ENCODE results near the gene PRDM9.
"Not testable (repeated sequence)": the region's sequence is repeated elsewhere in the genome, so short reads cannot be mapped to it uniquely, and the experiment has no call there.

PRDM9 gene

DNA sequence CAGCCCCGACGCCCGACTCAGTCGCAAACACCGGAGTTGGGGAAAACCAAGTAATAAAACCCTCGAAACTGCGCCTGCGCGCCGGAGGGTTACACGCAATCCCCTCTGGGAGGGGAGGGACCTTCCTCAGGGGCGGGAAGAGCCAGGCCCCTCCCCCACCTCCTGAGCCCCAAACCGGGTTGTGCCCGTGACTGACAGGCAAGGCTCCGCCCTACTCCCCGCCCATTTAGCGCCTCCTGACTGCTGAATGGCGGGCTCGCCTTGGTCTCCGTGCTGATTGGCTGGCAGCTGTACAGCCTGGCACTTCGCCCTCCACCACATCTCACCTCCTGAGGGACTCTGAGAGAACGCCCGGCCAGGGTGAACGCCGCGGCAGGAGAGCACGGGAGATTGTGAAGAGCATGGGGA lies at the start of gene PRDM9:
Gene PRDM9, plus strand, starts transcription at position 332 of the 408 bp plus-strand sequence. CDS start 1,425 bp downstream, outside the sequence.
- peak; percentile 16 for DNase-seq

DNA sequence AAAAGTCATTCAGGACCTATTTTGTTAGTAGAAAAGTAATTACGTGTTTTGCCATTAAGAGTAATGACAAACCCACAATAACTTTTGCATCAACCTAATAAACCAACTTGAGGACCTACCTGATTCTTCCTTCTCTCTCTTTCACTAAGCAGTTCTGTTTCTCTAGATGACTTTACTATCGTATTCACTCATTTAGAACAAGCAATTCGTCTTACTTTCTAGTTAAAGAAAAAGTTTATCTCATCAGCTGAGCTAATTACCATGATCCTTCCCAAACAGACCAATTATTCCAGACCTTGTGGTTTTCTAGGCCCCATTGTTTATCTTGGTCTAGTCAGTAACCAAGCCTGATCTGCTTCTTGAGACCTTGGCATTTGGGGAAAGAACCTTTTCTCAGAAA lies 49.6 kb upstream of the PRDM9 start:
- DNase-seq = no peak

DNA sequence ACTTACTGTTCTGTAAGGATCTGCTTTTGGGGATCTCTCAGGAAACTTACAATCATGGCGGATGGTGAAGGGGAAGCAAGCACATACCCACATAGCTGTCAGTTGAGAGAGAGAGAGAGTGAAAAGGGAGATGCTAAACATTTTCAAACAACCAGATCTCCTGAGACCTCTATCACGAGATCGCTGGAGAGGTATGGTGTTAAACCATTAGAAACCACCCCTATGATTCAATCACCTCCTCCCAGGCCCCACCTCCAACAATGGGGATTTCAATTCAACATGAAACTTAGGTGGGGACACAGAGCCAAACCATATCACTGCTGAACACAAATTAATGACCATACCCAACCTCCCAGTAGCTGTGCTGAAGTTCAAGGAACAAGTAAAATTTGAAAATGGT lies 48.2 kb upstream of the PRDM9 start:
- no peak for DNase-seq

DNA sequence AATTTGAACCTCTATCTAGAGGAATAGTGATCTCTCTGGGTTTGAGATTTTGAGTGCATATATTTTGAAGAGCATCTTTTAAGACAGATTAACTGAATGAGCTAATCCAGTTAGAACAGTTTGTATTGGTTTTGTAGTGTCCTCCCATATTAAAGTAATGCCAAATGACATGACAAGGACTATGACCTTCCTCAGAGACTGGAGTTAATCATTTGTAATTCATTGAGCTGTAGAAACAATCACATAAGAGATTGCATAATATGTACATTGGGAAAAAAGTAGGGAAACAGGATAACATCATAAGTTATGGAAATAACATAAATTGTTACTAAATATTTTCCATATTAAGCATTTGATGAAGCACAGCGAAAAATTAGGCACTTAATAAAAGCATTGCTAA lies 45.8 kb upstream of the PRDM9 start:
- peak; percentile 20 for DNase-seq

DNA sequence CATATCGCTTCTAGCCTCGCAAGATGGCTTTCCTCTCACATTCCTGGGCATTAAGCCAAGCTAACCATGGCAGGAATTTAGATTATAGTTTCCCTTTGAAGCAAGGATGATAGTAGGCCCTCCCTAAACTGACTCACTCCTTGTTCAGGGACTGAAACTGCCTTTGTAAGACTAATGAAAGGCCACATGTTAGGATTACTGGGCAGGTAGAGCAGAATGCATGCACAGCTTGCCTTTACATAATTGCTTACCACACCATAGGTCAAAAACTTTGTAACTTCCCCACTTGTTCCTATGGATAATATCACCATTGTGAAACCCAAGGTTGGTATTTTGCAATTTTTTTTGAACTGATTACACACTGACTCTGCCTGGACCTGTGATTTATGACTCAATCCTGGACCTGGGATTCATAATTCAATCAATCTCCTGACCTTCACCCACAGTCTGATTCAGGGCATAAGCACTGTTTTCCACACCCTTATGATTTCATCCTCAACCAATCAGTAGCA lies 41.0 kb upstream of the PRDM9 start:
- DNase-seq = no peak

DNA sequence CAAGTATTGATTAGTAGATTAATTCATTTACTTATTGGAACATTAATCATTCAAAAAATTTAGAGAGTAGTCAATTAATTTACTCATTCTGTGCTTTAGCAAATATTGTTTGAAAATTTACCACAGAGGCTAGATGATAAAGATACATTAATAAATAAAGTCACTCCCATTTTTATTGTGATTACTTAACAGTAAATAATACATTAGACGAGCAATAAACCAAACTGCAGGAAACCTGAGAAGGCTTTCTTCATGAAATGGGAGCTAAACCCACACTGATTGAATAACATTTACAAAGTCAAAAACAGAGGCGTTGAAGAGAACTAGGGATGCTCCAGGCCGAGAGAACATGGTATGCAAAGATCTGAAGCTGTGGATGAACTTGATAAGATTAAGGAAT lies 38.8 kb upstream of the PRDM9 start:
- no peak for DNase-seq

DNA sequence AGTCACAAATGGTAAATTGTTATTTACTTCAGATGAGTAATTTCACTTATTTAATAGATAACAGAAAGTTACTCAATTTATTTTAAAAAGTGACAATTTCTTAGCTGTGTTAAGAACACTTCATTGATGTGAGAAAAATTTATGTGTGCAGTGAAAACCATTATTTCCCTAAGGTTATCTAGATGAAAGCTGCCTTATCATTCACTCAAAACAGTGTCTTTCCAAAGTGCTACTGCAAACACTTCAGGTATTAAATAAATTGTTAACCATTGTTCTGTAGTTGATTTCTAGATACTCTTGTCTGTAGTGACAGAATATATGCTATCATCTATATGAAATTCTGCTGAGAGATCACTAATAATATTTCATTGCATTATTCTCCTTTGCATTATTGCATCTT lies 33.5 kb upstream of the PRDM9 start:
- no peak for DNase-seq

DNA sequence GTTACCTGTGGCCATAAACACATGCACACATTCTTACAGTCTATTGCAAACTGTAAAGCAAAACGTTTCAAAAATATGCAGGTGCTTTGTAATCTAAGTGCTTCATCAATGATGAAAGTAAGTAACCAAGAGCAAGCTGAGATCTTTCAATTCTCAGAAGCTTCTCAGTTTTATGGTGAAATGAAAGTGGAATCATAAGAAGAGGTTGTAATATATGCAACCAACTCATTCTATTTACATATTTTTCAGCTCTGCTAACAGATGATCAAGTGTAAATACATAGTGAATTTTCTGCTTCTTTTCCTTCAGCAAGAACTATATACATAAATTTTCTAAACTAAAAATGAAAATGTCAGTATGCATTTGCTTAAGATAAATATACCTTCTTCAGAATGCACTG lies 33.1 kb upstream of the PRDM9 start:
- DNase-seq = no peak

DNA sequence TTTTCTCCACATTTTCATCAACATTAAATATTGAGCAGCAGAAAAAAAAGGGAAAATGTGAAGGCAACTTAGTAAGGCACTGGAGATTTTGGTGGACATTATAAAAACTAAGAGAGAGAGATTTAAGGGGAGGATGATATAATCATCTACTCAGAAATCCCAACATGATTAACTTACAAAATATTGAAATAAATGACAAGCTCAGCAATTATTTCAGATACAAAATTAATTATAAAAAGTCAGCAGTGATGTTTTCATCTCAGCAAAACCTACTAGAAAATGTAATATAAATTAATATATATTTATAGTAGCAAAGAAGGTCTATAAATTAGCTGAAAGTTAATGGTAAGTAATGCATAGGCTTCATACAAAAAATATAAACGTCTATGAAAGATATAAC lies 30.8 kb upstream of the PRDM9 start:
- no peak for DNase-seq

DNA sequence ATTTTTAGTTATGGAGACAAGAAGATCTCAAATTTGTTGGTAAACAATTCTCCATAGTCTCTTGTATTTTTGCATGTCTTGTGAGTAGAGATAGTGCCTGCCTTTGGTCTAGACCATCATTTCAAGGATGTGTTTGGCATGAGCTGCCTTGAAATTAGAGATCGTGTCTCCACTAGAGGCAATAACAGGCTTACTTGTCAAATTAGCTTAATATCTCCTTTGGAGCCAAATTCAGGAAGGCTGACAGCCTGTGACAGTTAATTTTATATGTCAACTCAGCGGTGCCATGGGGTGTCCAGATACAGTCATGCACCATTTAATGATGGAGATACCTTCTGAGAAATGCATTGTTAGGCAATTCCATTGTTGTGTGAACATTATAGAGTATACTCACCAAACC lies 24.8 kb upstream of the PRDM9 start:
- peak; percentile 16 for DNase-seq

DNA sequence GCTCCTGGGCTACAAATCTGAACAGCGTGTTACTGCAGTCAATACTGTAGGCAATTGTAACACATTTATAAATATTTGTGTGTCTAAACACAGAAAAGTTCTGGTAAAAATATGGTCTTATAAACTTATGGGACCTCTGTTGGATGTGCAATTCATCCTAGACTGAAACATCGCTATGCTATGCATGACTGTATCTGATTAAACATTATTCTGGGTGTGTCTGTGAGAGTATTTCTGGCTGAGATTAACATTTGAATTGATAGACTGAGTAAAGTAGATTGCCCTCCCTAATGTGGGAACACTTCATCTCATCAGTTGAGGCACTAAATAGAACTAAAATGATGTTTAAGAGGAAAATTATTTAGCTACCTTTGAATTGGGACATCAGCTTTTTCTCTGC lies 24.3 kb upstream of the PRDM9 start:
- no peak for DNase-seq

DNA sequence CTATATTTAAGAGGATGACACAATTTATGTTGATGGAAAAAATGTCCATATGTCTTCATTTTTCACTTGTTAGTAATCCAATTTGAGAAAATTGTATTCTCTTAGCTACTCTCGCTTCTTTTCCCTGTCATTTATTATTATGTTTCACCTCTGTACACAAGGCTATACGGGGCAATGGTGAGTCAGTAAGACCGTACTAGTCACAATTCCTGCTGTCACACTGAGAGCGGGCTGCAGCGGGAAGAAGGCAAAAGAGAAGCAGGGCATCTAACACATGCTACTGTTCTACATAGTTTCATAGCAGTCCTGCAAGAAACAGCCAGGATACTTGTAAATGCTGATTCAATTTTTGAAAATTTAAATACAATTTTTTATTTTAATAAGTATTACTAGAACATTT lies 23.3 kb upstream of the PRDM9 start:
- no peak for DNase-seq

DNA sequence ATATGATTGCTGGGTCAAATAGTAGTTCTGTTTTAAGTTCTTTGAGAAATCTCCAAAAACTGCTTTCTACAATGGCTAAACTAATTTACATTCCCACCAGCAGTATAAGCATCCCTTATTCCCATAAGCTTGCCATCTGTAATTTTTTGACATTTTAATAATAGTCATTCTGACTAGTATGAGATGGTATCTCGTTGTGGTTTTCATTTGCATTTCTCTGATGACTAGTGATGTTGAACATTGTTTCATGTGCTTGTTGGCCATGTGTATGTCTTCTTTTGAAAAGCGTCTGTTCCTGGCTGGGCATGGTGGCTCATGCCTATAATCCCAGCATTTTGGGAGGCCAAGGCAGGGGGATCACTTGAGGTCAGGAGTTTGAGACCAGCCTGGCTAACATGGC lies 21.2 kb upstream of the PRDM9 start:
- DNase-seq = not testable (repeated sequence)

DNA sequence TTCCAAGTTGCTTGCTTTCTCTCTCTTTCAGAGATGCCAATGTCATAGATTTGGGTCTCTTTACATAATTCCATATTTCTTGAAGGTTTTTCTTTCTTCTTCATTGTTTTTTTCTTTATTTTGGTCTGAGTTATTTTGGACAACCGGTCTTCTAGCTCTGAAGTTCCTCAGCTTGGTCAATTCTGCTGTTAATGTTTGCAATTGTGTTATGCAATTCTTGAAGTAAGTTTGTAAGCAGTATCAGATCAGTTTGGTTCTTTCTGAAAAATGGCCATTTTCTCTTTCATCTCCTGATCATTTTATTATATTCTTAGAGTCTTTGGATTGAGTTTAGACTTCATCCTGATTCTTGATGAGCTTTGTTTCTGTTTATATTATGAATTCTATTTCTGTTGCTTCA lies 16.4 kb upstream of the PRDM9 start:
- no peak for DNase-seq

DNA sequence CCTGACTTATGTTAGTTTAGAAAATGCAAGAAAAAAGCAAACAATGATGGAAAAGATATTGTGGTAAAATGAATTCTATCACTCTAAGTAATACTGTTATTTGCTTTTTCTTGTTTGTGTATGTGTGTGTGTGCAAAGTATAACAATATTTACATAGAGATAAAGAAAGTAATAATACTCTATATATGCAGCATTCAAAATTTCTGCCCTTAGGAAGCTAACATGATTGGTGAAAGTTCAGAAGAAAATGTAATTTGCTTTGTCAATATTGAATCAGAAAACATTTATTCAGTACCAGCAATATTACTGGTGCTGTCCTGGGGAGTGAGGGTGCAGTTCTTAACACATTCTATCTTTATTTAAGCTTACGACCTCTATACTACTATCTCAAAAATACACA lies 12.9 kb upstream of the PRDM9 start:
- DNase-seq = no peak

DNA sequence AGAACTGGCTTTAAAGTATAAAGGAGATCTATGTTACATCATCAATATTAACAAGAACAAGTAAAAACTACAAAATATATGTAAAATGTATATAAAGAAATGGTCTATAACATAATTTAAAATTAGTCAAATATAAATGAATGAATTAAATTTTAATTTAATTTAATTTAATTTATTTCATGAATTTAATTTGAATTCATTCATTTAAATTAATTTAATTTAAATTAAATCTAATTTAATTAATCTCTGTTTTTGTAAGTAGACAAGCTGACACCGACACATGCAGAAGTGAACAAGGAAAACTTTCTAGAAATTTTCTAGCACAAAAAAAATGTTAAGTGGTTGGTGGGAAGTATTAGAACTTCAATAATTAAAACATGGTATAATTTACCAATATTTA lies 10.8 kb upstream of the PRDM9 start:
- DNase-seq = no peak

DNA sequence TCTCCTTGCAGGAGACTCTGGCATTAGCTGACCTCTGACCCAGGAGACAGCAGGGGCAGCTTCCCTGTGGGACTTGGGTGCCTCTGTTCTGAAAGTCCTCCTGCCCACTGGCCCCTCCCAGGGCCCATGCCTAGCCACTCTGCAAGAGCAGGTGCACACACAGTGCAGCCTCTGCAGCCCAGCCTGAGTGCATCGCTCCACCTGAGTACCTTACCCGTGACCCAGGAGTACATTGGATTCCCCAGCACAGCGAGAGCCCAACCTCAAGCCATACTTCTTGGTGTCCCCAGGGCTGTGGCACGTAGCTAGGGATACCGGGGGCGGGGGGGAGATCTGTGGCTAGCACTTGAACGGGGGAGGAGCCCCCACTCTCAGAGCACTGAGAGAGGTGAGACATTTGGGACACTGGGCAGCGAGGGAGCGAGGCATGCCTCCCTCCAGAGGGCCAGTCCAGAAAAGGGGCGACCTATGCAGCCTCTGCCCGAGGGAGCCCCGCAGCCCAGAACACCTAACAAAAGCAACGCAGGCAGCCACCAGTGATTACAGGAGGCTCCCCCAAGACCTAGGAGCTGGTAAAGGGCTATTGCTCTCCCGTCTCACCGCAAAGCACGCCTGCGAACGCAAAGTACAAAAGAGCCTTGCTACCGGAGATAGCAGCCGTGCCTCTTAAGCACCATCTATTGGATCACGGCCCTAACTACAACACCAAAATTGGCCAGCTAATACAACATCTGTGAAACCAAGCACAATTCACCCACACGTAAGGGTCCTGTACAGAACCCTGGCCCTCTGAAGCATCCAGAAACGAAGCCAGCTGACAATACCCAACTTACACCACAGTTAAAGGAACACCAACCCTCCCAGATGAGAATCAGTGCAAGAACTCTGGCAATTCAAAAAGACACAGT lies 826 bp upstream of the PRDM9 start:
- DNase-seq = peak; percentile 32

DNA sequence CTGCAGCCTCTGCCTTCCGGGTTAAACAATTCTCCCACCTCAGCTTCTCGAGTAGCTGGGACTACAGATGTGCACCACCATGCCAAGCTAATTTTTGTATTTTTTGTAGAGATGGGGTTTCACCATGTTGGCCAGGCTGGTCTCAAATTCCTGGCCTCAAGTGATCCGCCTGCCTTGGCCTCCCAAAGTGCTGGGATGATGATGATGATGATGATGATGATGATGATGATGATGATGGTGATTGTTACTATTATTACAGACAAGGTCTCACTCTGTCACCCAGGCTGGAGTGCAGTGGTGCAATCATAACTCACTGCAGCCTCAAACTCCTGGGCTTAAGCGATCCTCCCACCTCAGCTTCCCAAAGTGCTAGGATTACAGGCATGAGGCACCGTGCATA lies 3.0 kb downstream of the PRDM9 start:
- DNase-seq = not testable (repeated sequence)

DNA sequence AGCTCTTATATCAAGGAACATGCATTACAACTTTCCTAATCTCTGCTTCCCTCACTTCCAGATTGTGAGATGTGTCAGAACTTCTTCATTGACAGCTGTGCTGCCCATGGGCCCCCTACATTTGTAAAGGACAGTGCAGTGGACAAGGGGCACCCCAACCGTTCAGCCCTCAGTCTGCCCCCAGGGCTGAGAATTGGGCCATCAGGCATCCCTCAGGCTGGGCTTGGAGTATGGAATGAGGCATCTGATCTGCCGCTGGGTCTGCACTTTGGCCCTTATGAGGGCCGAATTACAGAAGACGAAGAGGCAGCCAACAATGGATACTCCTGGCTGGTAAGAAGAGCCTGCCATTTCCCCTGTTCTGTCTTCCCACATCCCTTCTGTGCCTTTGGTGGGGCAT lies 15.1 kb downstream of the PRDM9 start:
- DNase-seq = no peak

DNA sequence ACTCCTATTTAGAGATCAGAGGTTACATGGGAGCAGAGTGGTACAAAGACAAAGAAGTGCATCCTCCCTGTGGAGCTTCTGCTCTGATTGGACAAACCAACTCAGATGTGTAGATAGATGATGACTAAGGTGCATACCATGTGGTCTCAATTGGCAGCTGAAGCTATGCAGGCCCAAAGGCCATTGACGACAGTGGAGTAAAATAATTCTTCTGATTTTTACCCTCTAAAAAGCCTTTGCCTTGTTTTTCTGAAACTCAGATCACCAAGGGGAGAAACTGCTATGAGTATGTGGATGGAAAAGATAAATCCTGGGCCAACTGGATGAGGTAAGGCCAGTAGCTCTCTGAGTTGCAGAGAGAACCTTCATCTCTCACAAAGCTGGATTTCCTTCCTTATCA lies 15.6 kb downstream of the PRDM9 start:
- DNase-seq = no peak

DNA sequence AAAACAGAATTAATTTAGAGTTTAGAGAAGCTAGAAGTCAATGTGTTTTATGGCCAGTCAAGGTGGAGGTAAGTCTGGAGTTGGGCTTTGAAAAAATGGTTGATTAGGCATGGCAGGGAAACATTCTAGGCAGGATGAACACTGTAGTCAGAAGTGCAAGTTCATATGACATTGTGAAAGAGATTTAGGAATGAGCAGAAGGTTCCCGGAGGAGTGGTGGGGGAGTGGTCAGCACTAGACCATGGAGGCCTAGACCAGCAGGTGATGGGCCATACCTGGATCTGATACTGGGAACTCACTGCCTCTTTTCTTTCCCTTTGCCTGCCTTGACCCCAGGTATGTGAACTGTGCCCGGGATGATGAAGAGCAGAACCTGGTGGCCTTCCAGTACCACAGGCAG lies 16.6 kb downstream of the PRDM9 start:
- DNase-seq = no peak

DNA sequence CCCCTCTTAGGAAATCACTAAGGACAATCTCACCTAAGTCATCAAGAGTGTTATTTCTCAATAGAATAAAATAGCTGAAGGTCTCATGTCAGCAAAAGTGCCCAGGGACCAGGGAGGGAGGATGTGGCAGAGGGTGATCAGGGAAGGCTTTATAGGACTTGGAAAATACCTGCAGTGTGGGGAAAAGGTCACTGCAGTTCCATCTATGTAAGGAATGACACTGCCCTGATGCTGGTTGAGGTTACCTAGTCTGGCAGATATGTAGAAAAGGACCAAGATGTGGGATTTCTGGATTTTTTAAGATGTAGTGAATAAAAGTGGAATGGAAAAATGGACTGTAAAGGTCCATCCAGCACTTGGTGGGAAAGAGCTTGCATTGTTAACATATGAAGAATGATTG lies 18.3 kb downstream of the PRDM9 start:
- no peak for DNase-seq

DNA sequence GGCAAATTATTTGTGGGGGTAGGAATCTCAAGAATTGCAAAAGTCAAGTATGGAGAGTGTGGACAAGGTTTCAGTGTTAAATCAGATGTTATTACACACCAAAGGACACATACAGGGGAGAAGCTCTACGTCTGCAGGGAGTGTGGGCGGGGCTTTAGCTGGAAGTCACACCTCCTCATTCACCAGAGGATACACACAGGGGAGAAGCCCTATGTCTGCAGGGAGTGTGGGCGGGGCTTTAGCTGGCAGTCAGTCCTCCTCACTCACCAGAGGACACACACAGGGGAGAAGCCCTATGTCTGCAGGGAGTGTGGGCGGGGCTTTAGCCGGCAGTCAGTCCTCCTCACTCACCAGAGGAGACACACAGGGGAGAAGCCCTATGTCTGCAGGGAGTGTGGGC lies 19.2 kb downstream of the PRDM9 start:
- DNase-seq = not testable (repeated sequence)

DNA sequence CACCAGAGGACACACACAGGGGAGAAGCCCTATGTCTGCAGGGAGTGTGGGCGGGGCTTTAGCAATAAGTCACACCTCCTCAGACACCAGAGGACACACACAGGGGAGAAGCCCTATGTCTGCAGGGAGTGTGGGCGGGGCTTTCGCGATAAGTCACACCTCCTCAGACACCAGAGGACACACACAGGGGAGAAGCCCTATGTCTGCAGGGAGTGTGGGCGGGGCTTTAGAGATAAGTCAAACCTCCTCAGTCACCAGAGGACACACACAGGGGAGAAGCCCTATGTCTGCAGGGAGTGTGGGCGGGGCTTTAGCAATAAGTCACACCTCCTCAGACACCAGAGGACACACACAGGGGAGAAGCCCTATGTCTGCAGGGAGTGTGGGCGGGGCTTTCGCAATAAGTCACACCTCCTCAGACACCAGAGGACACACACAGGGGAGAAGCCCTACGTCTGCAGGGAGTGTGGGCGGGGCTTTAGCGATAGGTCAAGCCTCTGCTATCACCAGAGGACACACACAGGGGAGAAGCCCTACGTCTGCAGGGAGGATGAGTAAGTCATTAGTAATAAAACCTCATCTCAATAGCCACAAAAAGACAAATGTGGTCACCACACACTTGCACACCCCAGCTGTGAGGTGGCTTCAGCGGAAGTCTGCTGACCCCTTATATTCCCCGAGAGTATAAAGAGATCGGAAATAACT lies 20.0 kb downstream of the PRDM9 start:
- not testable (repeated sequence) for DNase-seq
